Activated CD8-positive, alpha-beta T cell treated with anti-CD3 and anti-CD28 coated beads, Interleukin-2, amount 10 ng/mL, durations not matched to agents 7 days and 5 days (primary cell): ENCODE measurements around the gene LTB4R. TPM values are rescaled to one million over a fixed set of nuclear protein-coding genes. Genes with fewer than 3 reads are reported as not detected.
A peak's percentile ranks its signal among the peaks of the same experiment; 100 is the strongest.

Source experiments
- ATAC-seq: fragments of 150-1000 bp; cut with Tn5 transposase; one replicate; pipeline ENCODE4 v1.10.0; 2021; ENCODE audit warnings: moderate library complexity
- CTCF ChIA-PET: fragments of 350-600 bp; sonication (Branson Sonifier 250); formaldehyde crosslinking; loops from one replicate; lab custom pipeline; 2021; ENCODE audit warnings: antibody characterized with exemption; lab: Charles Lee
- POLR2A ChIA-PET: fragments of 350-600 bp; sonication (Branson Sonifier 250); formaldehyde crosslinking; loops from one replicate; lab custom pipeline; 2021; ENCODE audit warnings: antibody characterized with exemption; lab: Charles Lee
- DNase-seq: peaks from one replicate; pipeline ENCODE4 v3.0.0-alpha.2; 2020
- H3K27ac Mint-ChIP-seq: one replicate; pipeline ENCODE4 v1.8.0; 2021; ENCODE audit warnings: mild to moderate bottlenecking, mixed read lengths
- H3K27me3 Mint-ChIP-seq: one replicate; pipeline ENCODE4 v1.8.0; 2021; ENCODE audit warnings: low read depth, mixed read lengths
- H3K36me3 Mint-ChIP-seq: one replicate; pipeline ENCODE4 v1.8.0; 2021; ENCODE audit warnings: low read depth, mixed read lengths
- H3K4me1 Mint-ChIP-seq: one replicate; pipeline ENCODE4 v1.8.0; 2021; ENCODE audit warnings: low read depth, mixed read lengths
- H3K4me3 Mint-ChIP-seq: one replicate; pipeline ENCODE4 v1.8.0; 2021; ENCODE audit warnings: mild to moderate bottlenecking, mixed read lengths
- H3K9me3 Mint-ChIP-seq: one replicate; pipeline ENCODE4 v1.8.0; 2022; ENCODE audit warnings: mixed read lengths; ENCODE audit not compliant: insufficient read depth
- total RNA-seq, 2 experiments: library from RNA; stranded (reverse); gene quantifications; one replicate each; pipeline ENCODE4 v1.2.3, GENCODE V29; 2021

LTB4R gene
- total RNA-seq: 10 to 100 TPM; 26.9 to 28.0 TPM

GRCh38 chr14:24310646-24311604 lies at the start of gene LTB4R:
Gene LTB4R (plus strand): TSS chr14:24311502. CDS start chr14:24315652, 4,150 bp downstream.
- Mint-ChIP-seq H3K4me1 (peaks cover 84% of the 10 kb centered on the region), H3K27ac (peak within 1 kb of the TSS; percentile 94), H3K27me3 (no peaks in the 10 kb centered on the region), H3K36me3 (peaks cover 75% of the 10 kb centered on the region), H3K9me3 (no peaks in the 10 kb centered on the region), H3K4me3 (peak within 1 kb of the TSS; percentile 72)
- DNase-seq (peak; percentile 77), ATAC-seq (peak; percentile 89)
- POLR2A ChIA-PET: interaction anchor here (0.6 to 4.4 kb wide), 18 partner anchors 8 to 230 kb away, joined by 3 to 23 read pairs (median 4); partner anchors contain the start of genes CBLN3, CHMP4A, DHRS1 and IRF9
- CTCF ChIA-PET: interaction anchor here (0.8 to 26.4 kb wide), 14 partner anchors 11 to 174 kb away, joined by 3 to 801 read pairs (median 8); partner anchors contain the start of genes ADCY4, CBLN3, DHRS1 and GMPR2

DNA sequence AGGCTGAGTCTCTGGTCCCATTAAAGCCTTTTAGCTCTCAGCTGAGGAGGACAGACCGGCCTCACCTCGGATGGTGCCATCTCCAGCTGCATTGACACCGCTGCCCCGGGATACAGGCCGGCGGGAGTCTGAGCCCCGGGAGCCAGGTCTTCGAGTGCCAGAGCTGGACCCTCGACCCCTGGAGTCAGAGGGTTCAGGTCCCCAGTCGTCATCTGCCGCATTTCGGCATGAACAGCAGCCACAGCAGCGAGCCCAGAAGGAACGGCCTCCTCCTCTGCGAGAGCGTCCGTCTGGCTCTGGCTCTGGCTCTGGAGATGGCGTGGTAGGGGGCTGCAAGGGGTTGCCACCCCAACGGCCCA lies 49.4 kb upstream of the LTB4R start:
- ATAC-seq (no peak), DNase-seq (no peak)
- no peaks in the 10 kb centered on the region for H3K27me3 Mint-ChIP-seq
- peaks cover 8% of the 10 kb centered on the region for H3K36me3 Mint-ChIP-seq
- ChIA-PET CTCF (interaction anchor here (0.7 to 1.6 kb wide), 6 partner anchors 9 to 46 kb away, joined by 3 to 5 read pairs (median 4); partner anchors contain the start of genes CIDEB, MDP1, RABGGTA and TINF2), POLR2A (interaction anchor here (1.1 to 1.5 kb wide), 3 partner anchors 9 to 15 kb away, joined by 4 to 5 read pairs (median 4); partner anchors contain the start of gene RABGGTA)
- H3K27ac Mint-ChIP-seq: no peak overlapping the region
- H3K9me3 Mint-ChIP-seq: no peaks in the 10 kb centered on the region
- no peaks in the 10 kb centered on the region for H3K4me1 Mint-ChIP-seq
- no peak overlapping the region for H3K4me3 Mint-ChIP-seq

DNA sequence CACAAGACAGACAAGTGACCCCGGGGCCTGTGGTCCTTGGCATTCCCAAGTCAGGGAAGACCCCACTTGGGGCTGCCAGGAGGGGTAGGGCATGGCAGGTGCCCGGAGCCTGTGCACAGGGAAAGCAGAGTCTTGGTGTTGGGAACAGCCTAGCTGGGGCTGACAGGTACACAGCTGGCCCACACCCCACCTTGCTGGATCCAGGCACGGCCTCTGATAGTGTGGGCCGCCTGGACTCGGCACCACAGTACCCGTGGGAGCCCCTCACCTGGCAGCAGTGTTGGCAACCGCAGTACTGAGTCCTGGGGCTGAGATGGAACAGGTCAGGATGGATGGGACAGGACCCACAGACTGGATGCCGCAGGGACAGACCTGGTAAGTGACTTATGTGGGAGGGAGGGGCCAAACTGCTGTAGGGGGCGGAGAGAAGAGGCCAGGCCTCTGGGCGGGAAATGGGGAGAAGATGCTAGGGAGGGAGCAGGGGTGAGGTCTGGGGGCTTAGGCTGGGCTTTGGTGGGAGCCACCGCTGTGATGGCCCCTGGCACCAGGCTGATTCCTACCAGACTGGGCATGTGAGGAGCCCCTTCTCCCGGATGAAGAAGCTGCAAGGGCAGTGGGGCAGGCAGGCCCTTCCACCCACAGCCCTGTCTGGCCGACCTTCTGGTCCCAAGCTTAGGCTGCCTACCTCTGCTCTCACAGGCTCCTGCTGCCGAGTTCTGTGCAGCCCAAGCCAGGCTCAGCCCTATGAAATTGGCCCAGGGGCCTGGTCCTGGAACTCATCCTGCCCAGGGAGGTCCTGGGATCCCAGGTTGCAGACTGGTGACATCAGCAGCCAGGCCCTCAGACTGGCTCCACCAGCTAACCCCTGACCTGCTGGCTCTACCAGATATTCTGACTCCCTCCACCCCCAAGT lies 48.2 kb upstream of the LTB4R start, which contains the start of gene TGM1:
Gene TGM1, minus strand, starts transcription at position 357 of the 913 bp plus-strand sequence. CDS start 825 bp downstream, outside the sequence.
- CTCF ChIA-PET: interaction anchor here (0.9 to 1.6 kb wide), 5 partner anchors 8 to 47 kb away, joined by 3 to 5 read pairs (median 4); partner anchors contain the start of genes CIDEB, MDP1 and RABGGTA

DNA sequence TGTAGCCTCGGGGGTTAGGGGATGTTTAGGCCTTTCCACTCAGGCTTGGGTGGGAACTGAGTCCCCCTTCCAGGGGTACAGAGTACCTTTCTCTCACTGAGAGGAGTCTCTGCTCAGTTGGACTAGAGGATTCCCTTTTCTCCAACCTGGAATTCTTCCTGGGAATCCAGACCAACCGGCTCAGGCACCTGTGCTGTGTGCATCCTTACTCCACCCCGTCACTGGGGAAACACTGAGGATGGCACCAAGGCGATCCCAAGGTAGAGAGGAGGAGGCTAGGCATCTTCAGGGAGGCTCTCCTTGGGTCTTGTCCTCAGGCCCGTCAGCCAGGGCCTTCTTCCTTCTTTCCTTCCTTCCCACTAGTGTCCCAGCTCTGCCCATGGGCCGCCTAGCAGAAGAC lies 47.5 kb upstream of the LTB4R start:
- ATAC-seq: no peak

More for the DNA sequence above, 48.2 kb upstream of the LTB4R start, which contains the start of gene TGM1:
- no peak for DNase-seq
- Mint-ChIP-seq H3K4me1 (no peaks in the 10 kb centered on the region), H3K27ac (no peak within 1 kb of the TSS), H3K9me3 (no peaks in the 10 kb centered on the region), H3K4me3 (no peak within 1 kb of the TSS), H3K36me3 (peaks cover 14% of the 10 kb centered on the region), H3K27me3 (no peaks in the 10 kb centered on the region)
- ATAC-seq: no peak
- POLR2A ChIA-PET: interaction anchor here (1.1 to 1.5 kb wide), 3 partner anchors 8 to 16 kb away, joined by 4 to 5 read pairs (median 4); partner anchors contain the start of gene RABGGTA

GRCh38 chr14:24264298-24264697 lies 47.0 kb upstream of the LTB4R start:
- ChIA-PET POLR2A (no interaction called here), CTCF (interaction anchor here (1.4 kb wide), 1 partner anchor 69 kb away, joined by 3 read pairs; no protein-coding TSS in a partner anchor)
- Mint-ChIP-seq H3K27me3 (no peaks in the 10 kb centered on the region), H3K36me3 (peaks cover 18% of the 10 kb centered on the region), H3K9me3 (no peaks in the 10 kb centered on the region), H3K27ac (no peak overlapping the region), H3K4me3 (no peak overlapping the region), H3K4me1 (peaks cover 3% of the 10 kb centered on the region)
- ATAC-seq: no peak
- DNase-seq: no peak

More for the DNA sequence above, 47.5 kb upstream of the LTB4R start:
- no peak overlapping the region for H3K4me3 Mint-ChIP-seq
- POLR2A ChIA-PET: no interaction called here
- no peak for DNase-seq
- H3K9me3 Mint-ChIP-seq: no peaks in the 10 kb centered on the region
- no peak overlapping the region for H3K27ac Mint-ChIP-seq
- no peaks in the 10 kb centered on the region for H3K4me1 Mint-ChIP-seq
- H3K27me3 Mint-ChIP-seq: no peaks in the 10 kb centered on the region
- H3K36me3 Mint-ChIP-seq: peaks cover 16% of the 10 kb centered on the region
- CTCF ChIA-PET: interaction anchor here (0.9 kb wide), 1 partner anchor 44 kb away, joined by 3 read pairs; the partner anchor contains the start of gene CIDEB

DNA sequence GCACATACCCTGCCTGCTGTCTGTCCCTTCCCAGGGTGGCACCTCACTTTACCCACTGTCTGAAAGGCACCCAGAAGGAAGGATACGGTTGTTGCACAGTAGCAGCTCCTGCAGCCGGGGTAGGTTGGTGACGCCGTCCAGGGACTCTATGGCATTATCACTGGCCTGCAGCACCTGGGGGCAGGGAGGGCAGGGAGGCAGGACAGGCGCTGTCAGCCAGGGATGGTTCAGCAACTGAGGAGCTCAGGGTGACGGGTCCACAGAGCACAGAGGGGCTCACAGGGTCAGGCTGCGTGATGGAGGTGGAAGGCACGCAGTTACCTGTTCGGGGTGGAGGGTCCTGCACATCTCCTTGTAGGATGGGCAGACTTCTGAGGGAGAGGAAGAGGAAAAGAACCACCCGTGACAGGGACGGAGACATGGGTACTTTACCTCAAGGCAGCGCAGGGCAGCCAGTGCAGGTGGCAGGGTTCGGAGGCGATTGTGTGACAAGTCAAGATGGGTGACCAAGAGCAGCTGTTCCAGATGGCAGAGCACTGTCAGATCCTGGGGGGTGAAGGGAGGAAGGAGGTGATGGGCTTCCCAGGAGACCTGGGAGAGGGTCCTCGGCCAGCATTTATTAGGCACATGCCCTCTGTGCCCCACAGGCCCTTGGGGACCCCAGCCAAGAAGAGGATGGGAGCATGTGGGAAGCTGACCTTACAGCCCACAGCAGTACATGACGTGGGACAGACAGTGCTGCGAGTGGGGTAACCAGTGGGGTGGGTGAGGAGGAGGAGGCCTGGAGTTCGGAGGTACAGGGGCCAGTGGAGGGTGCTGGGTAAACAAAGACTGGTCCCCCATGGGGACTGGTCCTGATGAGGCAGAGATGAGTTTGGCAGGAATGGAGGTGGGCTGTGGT lies 44.7 kb upstream of the LTB4R start:
- ATAC-seq: no peak
- Mint-ChIP-seq H3K36me3 (peaks cover 21% of the 10 kb centered on the region), H3K27ac (no peak overlapping the region), H3K9me3 (no peaks in the 10 kb centered on the region), H3K4me1 (peaks cover 17% of the 10 kb centered on the region), H3K27me3 (no peaks in the 10 kb centered on the region), H3K4me3 (no peak overlapping the region)
- POLR2A ChIA-PET: interaction anchor here (0.9 to 1.0 kb wide), 2 partner anchors 16 to 24 kb away, joined by 3 read pairs; partner anchors contain the start of gene TINF2
- CTCF ChIA-PET: interaction anchor here (1.8 to 1.9 kb wide), 2 partner anchors 24 to 30 kb away, joined by 5 to 9 read pairs; partner anchors contain the start of gene TINF2
- no peak for DNase-seq

GRCh38 chr14:24267516-24267915 lies 43.8 kb upstream of the LTB4R start:
- POLR2A ChIA-PET: interaction anchor here (1.0 to 5.0 kb wide), 2 partner anchors 20 to 25 kb away, joined by 3 to 48 read pairs; partner anchors contain the start of gene TINF2
- CTCF ChIA-PET: interaction anchor here (1.9 kb wide), 1 partner anchor 29 kb away, joined by 5 read pairs; no protein-coding TSS in a partner anchor
- no peak overlapping the region for H3K4me3 Mint-ChIP-seq

GRCh38 chr14:24268225-24268624 lies 43.1 kb upstream of the LTB4R start:
- H3K4me1 Mint-ChIP-seq: peaks cover 33% of the 10 kb centered on the region
- H3K36me3 Mint-ChIP-seq: peaks cover 21% of the 10 kb centered on the region
- ATAC-seq (no peak), DNase-seq (no peak)
- H3K4me3 Mint-ChIP-seq: no peak overlapping the region
- POLR2A ChIA-PET: interaction anchor here (1.3 to 5.0 kb wide), 2 partner anchors 21 to 26 kb away, joined by 3 to 48 read pairs; partner anchors contain the start of gene TINF2
- H3K27ac Mint-ChIP-seq: no peak overlapping the region
- CTCF ChIA-PET: interaction anchor here (1.9 to 8.7 kb wide), 2 partner anchors 26 to 29 kb away, joined by 5 to 98 read pairs; partner anchors contain the start of gene TINF2
- H3K9me3 Mint-ChIP-seq: no peaks in the 10 kb centered on the region
- H3K27me3 Mint-ChIP-seq: no peaks in the 10 kb centered on the region

More at GRCh38 chr14:24267516-24267915, 43.8 kb upstream of the LTB4R start:
- no peaks in the 10 kb centered on the region for H3K9me3 Mint-ChIP-seq
- no peak for ATAC-seq
- no peak for DNase-seq
- no peaks in the 10 kb centered on the region for H3K27me3 Mint-ChIP-seq
- H3K27ac Mint-ChIP-seq: no peak overlapping the region
- peaks cover 26% of the 10 kb centered on the region for H3K4me1 Mint-ChIP-seq
- peaks cover 21% of the 10 kb centered on the region for H3K36me3 Mint-ChIP-seq

DNA sequence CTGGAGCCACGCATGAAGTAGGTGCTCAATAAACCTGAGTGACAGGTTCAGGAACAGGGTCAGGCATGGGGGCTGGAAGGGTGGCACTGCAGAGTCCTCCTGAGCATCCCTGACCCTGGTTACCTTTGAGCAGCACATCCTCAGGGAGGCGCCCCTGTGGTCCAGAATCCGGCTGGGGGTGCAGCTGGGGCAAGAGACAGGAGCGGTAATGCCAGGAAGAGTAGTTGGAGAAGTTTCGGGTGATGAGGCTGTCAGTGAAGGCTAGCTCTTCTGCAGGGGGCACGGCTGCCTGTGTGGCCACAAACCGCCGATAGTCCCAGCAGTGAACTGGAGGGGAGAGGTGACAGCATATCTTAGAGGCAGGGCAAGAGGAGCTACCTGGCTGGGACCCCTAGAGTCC lies 41.9 kb upstream of the LTB4R start:
- Mint-ChIP-seq H3K9me3 (no peaks in the 10 kb centered on the region), H3K27me3 (no peaks in the 10 kb centered on the region), H3K27ac (no peak overlapping the region), H3K4me3 (no peak overlapping the region), H3K36me3 (peaks cover 21% of the 10 kb centered on the region), H3K4me1 (peaks cover 45% of the 10 kb centered on the region)
- DNase-seq (no peak), ATAC-seq (no peak)
- POLR2A ChIA-PET: interaction anchor here (0.7 to 5.0 kb wide), 4 partner anchors 22 to 54 kb away, joined by 3 to 48 read pairs (median 4); partner anchors contain the start of genes MDP1 and TINF2
- CTCF ChIA-PET: interaction anchor here (3.2 to 8.7 kb wide), 5 partner anchors 12 to 29 kb away, joined by 16 to 98 read pairs (median 54); partner anchors contain the start of genes DHRS1, NOP9 and TINF2
